NCI-H524 (cell line): ENCODE data around the gene TTC29.
"Not testable (repeated sequence)": the region's sequence is repeated elsewhere in the genome, so short reads cannot be mapped to it uniquely, and the experiment has no call there.

Experiments
- DNase-seq, 2 experiments: peaks; one replicate each; lab custom pipeline; 2025; lab: John Stamatoyannopoulos, UW

Gene TTC29

DNA sequence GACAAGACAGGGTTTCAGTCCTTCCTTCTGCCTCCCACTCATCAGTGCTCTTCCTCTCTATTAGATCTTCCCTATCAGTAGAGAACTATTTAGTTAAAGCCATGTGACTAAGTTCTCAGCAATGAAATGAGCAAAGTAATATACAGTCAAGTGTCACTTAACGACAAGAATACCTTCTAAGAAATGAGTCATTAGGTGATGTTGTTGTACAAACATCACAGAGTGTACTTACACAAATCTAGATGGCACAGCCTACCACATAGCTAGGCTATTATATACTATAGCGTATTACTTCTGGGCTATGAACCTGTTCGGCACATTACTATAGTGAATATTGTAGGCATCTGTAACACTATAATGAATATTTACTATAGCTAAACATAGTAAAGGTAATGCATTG is 235.7 kb downstream of the TTC29 start:
- DNase-seq = no peak

- DNase-seq = no peak
Measured at GRCh38 chr4:146699910-146700309, 245.8 kb downstream of the TTC29 start.

GRCh38 chr4:146674829-146675570 is 270.7 kb downstream of the TTC29 start:
- no peak for DNase-seq

DNA sequence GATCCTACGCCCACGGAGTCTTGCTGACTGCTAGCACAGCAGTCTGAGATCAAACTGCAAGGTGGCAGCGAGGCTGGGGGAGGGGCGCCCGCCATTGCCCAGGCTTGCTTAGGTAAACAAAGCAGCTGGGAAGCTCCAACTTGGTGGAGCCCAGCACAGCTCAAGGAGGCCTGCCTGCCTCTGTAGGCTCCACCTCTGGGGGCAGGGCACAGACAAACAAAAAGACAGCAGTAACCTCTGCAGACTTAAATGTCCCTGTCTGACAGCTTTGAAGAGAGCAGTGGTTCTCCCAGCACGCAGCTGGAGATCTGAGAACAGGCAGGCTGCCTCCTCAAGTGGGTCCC is 281.7 kb downstream of the TTC29 start:
- DNase-seq = not testable (repeated sequence)

GRCh38 chr4:146661367-146661766 is 284.3 kb downstream of the TTC29 start:
- DNase-seq = no peak
